Cerebellar nuclear complex (tissue), 1 donor: ENCODE results near the gene KIT.

Experiments used
- DNase-seq, 2 experiments: peaks; one replicate each; lab custom pipeline; 2025; lab: John Stamatoyannopoulos, UW

The KIT gene

GRCh38 chr4:54660591-54660990, 2.8 kb downstream of the KIT start:
- DNase-seq: no peak

GRCh38 chr4:54661169-54661568, 3.4 kb downstream of the KIT start:
- no peak for DNase-seq

- no peak for DNase-seq
Observed at GRCh38 chr4:54661686-54662085, 3.9 kb downstream of the KIT start.

- no peak for DNase-seq
Observed at GRCh38 chr4:54662123-54662522, 4.4 kb downstream of the KIT start.

GRCh38 chr4:54662901-54663585, 5.3 kb downstream of the KIT start:
- no peak for DNase-seq

- DNase-seq: no peak
Observed at GRCh38 chr4:54664400-54664799, 6.6 kb downstream of the KIT start.

- DNase-seq: no peak
Observed at GRCh38 chr4:54668014-54668611, 10.4 kb downstream of the KIT start.

- DNase-seq: no peak
Observed at GRCh38 chr4:54669831-54670230, 12.1 kb downstream of the KIT start.

GRCh38 chr4:54675721-54676461, 18.1 kb downstream of the KIT start:
- no peak for DNase-seq

GRCh38 chr4:54676658-54677057, 18.9 kb downstream of the KIT start:
- DNase-seq: no peak

GRCh38 chr4:54677416-54677815, 19.7 kb downstream of the KIT start:
- DNase-seq: no peak

GRCh38 chr4:54677853-54678650, 20.3 kb downstream of the KIT start:
- DNase-seq: no peak

GRCh38 chr4:54678826-54679225, 21.1 kb downstream of the KIT start:
- DNase-seq: no peak

GRCh38 chr4:54679813-54680212, 22.1 kb downstream of the KIT start:
- DNase-seq: no peak

GRCh38 chr4:54683616-54684346, 26.0 kb downstream of the KIT start:
- no peak for DNase-seq

- no peak for DNase-seq
Observed at GRCh38 chr4:54685810-54686209, 28.1 kb downstream of the KIT start.

- DNase-seq: no peak
Observed at GRCh38 chr4:54687887-54688841, 30.4 kb downstream of the KIT start.

- no peak for DNase-seq
Observed at GRCh38 chr4:54695337-54695736, 37.6 kb downstream of the KIT start.

GRCh38 chr4:54695788-54696187, 38.0 kb downstream of the KIT start:
- DNase-seq: no peak

GRCh38 chr4:54696649-54697048, 38.9 kb downstream of the KIT start:
- DNase-seq: no peak

- DNase-seq: no peak
Observed at GRCh38 chr4:54700986-54701385, 43.2 kb downstream of the KIT start.
